BE2C (cell line): ENCODE results near the gene CDH4.

ENCODE experiments used
- DNase-seq: peaks from one replicate; pipeline ENCODE4 v3.0.0-alpha.2; 2020
- H3K27me3 ChIP-seq: fragments of 250-450 bp; sonication (Bioruptor Pico); 2 replicates; pipeline ENCODE4 v1.5.1; 2020; ENCODE audit warnings: mild to moderate bottlenecking
- H3K36me3 ChIP-seq: fragments of 250-450 bp; sonication (Bioruptor Pico); 2 replicates; pipeline ENCODE4 v1.5.1; 2020; ENCODE audit warnings: mild to moderate bottlenecking
- H3K4me1 ChIP-seq: fragments of 250-450 bp; sonication (Bioruptor Pico); 2 replicates; pipeline ENCODE4 v1.5.1; 2020
- H3K4me3 ChIP-seq: 2 replicates; pipeline ENCODE4 v1.5.1; 2011; ENCODE audit warnings: low read depth, low read length
- H3K9me3 ChIP-seq: fragments of 250-450 bp; sonication (Bioruptor Pico); 2 replicates; pipeline ENCODE4 v1.5.1; 2020
- CTCF ChIP-seq: IDR thresholded peaks from 2 replicates; pipeline ENCODE4 v1.5.1; 2012; ENCODE audit warnings: mild to moderate bottlenecking, low read depth, low read length

The CDH4 gene

DNA sequence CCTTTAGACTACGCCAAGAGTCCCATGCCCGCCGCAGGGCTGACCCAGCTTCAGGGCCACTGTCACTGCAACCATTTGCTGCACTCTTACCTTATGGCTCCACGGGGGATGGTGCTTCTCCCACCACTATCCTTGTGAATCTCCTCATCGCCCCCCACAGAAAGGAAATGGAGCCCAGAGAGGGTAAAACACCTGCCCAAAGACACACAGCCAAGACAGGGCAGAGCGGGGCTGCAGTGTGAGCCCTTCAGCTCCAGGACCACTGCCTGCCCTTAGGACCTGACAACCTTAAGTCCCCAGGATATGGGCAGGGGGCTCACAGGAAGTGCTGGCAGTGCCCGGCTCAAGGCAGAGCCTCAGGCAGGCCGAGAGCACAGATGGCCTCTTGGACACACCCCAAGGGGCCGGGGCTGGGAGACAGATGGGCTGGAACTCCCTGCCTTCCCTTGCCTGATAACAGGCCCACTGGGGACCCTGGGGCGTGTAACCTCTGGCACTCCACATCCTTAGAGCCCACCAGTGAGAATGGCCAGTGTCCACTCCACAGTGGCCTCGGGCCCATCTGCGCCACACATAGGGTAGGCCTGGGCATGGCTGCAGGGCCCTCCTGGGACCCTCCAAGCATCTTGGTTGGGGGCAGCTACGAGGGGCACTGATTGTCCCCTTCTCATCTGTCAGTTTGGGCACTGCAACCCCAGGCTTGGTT lies 548.5 kb downstream of the CDH4 start:
- no peak for DNase-seq
- no peak overlapping the region for H3K4me3 ChIP-seq
- peaks cover 42% of the 10 kb centered on the region for H3K27me3 ChIP-seq
- TF ChIP-seq CTCF = no peak
- H3K9me3 ChIP-seq = no peaks in the 10 kb centered on the region; the same call in 1 of the 2 replicates
- no peaks in the 10 kb centered on the region for H3K36me3 ChIP-seq
- no peaks in the 10 kb centered on the region for H3K4me1 ChIP-seq

DNA sequence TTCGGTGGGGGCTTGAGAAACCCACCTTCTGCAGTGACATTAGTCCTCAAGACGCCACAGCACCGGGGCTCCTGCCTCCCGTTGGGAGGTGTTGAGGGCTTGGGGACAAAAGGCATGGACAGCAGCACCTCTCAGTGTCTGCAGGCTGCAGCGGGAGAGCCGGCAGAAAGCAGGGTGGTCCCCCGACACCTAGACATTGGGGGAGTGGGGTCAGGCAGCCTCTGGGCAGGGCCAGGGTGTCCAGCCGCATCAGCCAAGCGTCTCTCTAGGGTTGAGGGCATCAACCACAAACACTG lies 549.0 kb downstream of the CDH4 start:
- no peak overlapping the region for H3K4me3 ChIP-seq
- H3K27me3 ChIP-seq = peaks cover 47% of the 10 kb centered on the region
- H3K4me1 ChIP-seq = no peaks in the 10 kb centered on the region
- H3K36me3 ChIP-seq = no peaks in the 10 kb centered on the region
- no peak for TF ChIP-seq CTCF
- H3K9me3 ChIP-seq = no peaks in the 10 kb centered on the region; the same call in 1 of the 2 replicates
- no peak for DNase-seq

DNA sequence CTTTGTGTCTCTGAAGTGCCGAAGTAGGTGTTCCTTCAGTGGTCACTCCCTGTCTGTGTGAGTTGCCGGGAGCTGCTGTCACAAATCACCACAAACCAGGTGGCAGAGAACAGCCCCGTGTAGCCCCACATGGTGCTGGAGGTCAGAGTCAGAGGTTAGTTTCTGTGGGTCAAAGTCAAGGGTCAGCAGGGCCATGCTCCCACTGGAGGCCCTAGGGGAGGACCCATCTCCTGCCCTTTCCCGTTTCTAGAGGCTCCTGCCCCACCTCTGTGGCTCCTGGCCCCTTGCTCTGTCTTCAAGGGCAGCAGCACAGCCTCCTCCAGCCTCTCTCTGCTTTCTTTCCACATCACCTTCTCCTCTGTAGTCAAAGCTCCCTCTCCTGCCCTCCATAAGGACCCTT lies 549.4 kb downstream of the CDH4 start:
- no peak for DNase-seq
- Histone ChIP-seq H3K27me3 (peaks cover 51% of the 10 kb centered on the region), H3K4me3 (no peak overlapping the region), H3K36me3 (no peaks in the 10 kb centered on the region), H3K9me3 (no peaks in the 10 kb centered on the region; the same call in 1 of the 2 replicates), H3K4me1 (no peaks in the 10 kb centered on the region)
- TF ChIP-seq CTCF = no peak

GRCh38 chr20:61801857-61802442 lies 549.9 kb downstream of the CDH4 start:
- peaks cover 56% of the 10 kb centered on the region for H3K27me3 ChIP-seq
- no peak for DNase-seq
- H3K4me1 ChIP-seq = no peaks in the 10 kb centered on the region
- no peaks in the 10 kb centered on the region; the same call in 1 of the 2 replicates for H3K9me3 ChIP-seq
- no peaks in the 10 kb centered on the region for H3K36me3 ChIP-seq
- TF ChIP-seq CTCF = no peak
- no peak overlapping the region for H3K4me3 ChIP-seq

DNA sequence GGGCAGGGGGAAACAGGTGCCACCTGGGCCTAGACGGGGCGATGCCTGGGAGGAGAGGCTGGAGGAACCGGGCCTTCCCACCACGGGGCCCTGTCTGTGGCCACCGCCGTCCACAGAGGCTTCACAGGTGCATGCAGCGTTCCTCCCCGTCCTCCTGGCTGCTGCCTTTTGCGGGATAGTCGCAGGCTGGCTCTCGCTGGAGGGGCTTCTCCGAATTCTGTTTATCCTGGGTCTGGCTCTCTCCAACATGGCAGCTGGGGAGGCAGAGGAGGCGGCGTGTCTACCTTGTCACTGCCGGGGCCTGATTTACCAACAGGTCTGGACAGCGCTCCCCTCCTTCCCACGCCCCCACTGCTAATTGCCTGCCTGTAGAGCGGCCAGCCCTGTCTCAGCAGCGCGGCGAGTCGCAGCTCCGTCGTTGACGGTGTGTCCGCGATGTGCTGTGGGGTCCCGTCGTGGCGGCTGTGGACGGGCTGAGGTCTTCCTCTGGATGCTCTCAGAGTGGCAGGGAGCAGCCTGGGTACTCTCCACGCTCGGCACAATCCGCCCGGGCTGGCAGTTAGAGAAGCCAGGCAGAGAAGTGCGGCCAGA lies 550.8 kb downstream of the CDH4 start:
- Histone ChIP-seq H3K4me1 (no peaks in the 10 kb centered on the region), H3K27me3 (peaks cover 65% of the 10 kb centered on the region), H3K36me3 (no peaks in the 10 kb centered on the region), H3K9me3 (no peaks in the 10 kb centered on the region; the same call in 1 of the 2 replicates), H3K4me3 (no peak overlapping the region)
- DNase-seq = no peak
- TF ChIP-seq CTCF = no peak

GRCh38 chr20:61803416-61803914 lies 551.4 kb downstream of the CDH4 start:
- H3K36me3 ChIP-seq = no peaks in the 10 kb centered on the region
- H3K4me1 ChIP-seq = no peaks in the 10 kb centered on the region
- H3K4me3 ChIP-seq = no peak overlapping the region
- peaks cover 66% of the 10 kb centered on the region for H3K27me3 ChIP-seq
- H3K9me3 ChIP-seq = no peaks in the 10 kb centered on the region; the same call in 1 of the 2 replicates
- DNase-seq = no peak
- no peak for TF ChIP-seq CTCF
